ENCODE data around the gene CRADD. TPM values are rescaled to one million over a fixed set of nuclear protein-coding genes. Genes with fewer than 3 reads are reported as not detected.

CRADD gene
- total and polyA plus RNA-seq, 2 donors (not counting 3 experiments of a cell fraction or from before 2014, with no cell fraction given): 11.7 to 14.5 TPM

GRCh38 chr12:93839064-93839463, 161.9 kb downstream of the CRADD start:
- Histone ChIP-seq H3K27ac (ENCODE audit: insufficient read depth, low read depth, low read length) (no peak overlapping the region), H3K27me3 (ENCODE audit: control insufficient read depth in 2 of 2, insufficient read depth in 2 of 2, low read length in 2 of 2) (no peaks in the 10 kb centered on the region), H3K9me3 (replicated peaks; ENCODE audit: control insufficient read depth, insufficient read depth, low read length) (no peaks in the 10 kb centered on the region), H3K36me3 (ENCODE audit: control insufficient read depth in 2 of 2, extremely low read depth in 1 of 2, insufficient read depth in 2 of 2, low read length in 2 of 2) (no peaks in the 10 kb centered on the region), H3K9ac (replicated peaks; ENCODE audit: extremely low read depth, insufficient read depth, low read length) (no peak overlapping the region), H3K4me2 (ENCODE audit: insufficient read depth, low read length) (no peak overlapping the region), H3K4me3 (replicated peaks in 1 of 3; ENCODE audit: insufficient read depth in 1 of 3, low read depth in 1 of 3, low read length in 3 of 3) (no peak overlapping the region), H2AFZ (ENCODE audit: low read depth, low read length) (no peak overlapping the region), H3K4me1 (ENCODE audit: control insufficient read depth, extremely low read depth, insufficient read depth, low read length) (no peaks in the 10 kb centered on the region), H3K79me2 (ENCODE audit: control insufficient read depth, insufficient read depth, low read length) (no peaks in the 10 kb centered on the region), H3K9me1 (replicated peaks; ENCODE audit: control insufficient read depth, extremely low read depth, insufficient read depth, low read length) (no peaks in the 10 kb centered on the region), H4K20me1 (replicated peaks; ENCODE audit: control insufficient read depth, extremely low read depth, insufficient read depth, low read length) (no peaks in the 10 kb centered on the region)
- no peak for DNase-seq (ENCODE audit: low read depth, low spot score)
- dilution Hi-C loops (cut with MboI; ENCODE audit: extremely low pct_ligation_motif_present, low sequenced_read_pairs): no loop called here
- ChIA-PET POLR2A (no interaction called here), CTCF (interaction anchor here (0.7 to 2.9 kb wide), 10 partner anchors 13 to 337 kb away, joined by 3 to 35 read pairs (median 4); no protein-coding TSS in a partner anchor)
- no peak for FAIRE-seq
- TF ChIP-seq POLR2AphosphoS5 (IDR thresholded peaks at IDR 0.05; ENCODE audit: insufficient read depth, low read depth, low read length): no peak
- no peak for TF ChIP-seq MYC (IDR thresholded peaks at IDR 0.05; ENCODE audit: low read depth, low read length)
- no peak for TF ChIP-seq POLR2A (IDR thresholded peaks at IDR 0.05; ENCODE audit: low read depth, low read length)
- TF ChIP-seq GATA2 (IDR thresholded peaks at IDR 0.05; ENCODE audit: insufficient read depth, insufficient read length, low read depth, low read length): no peak
- no peak for TF ChIP-seq MAX (IDR thresholded peaks at IDR 0.05; ENCODE audit: insufficient read depth, insufficient read length)
- TF ChIP-seq EZH2 (IDR thresholded peaks at IDR 0.05; ENCODE audit: borderline replicate concordance, low read depth, low read length, severe bottlenecking): no peak
- TF ChIP-seq FOS (IDR thresholded peaks at IDR 0.05; ENCODE audit: borderline replicate concordance, insufficient read depth, low read length): no peak
- no peak for TF ChIP-seq CTCF (IDR thresholded peaks at IDR 0.05; ENCODE audit: extremely low read depth in 1 of 2, insufficient read depth in 1 of 2, low read depth in 1 of 2, low read length in 2 of 2)
- intact Hi-C loops (cut with micrococcal nuclease): loop anchor here (1.0 to 5.0 kb wide), 2 partner anchors 72 to 267 kb away; partner anchors contain the start of gene SOCS2
- BruUV-seq (replicated peaks): no TSS peak
